Kidney epithelial cell (primary cell): ENCODE results near the gene AASDHPPT. TPM values are rescaled to one million over a fixed set of nuclear protein-coding genes. Genes with fewer than 3 reads are reported as not detected.

Experiments
- DNase-seq: peaks from one replicate; pipeline ENCODE4 v3.0.0-alpha.2; 2010; ENCODE audit warnings: low read depth
- H3K27me3 ChIP-seq: 2 replicates; pipeline ENCODE4 v1.6.0; 2011; ENCODE audit warnings: low read length; ENCODE audit not compliant: control insufficient read depth, insufficient read depth
- H3K36me3 ChIP-seq: 2 replicates; pipeline ENCODE4 v1.5.1; 2011; ENCODE audit warnings: low read length; ENCODE audit not compliant: control insufficient read depth, insufficient read depth
- H3K4me3 ChIP-seq: 2 replicates; pipeline ENCODE4 v1.5.1; 2011; ENCODE audit warnings: low read depth, mild to moderate bottlenecking, control low read depth, low read length
- CTCF ChIP-seq: IDR thresholded peaks from 2 replicates; pipeline ENCODE4 v1.5.1; 2011; ENCODE audit warnings: mild to moderate bottlenecking, moderate library complexity, low read length, control low read depth, inconsistent platforms; ENCODE audit not compliant: insufficient read depth, poor library complexity, severe bottlenecking
- total RNA-seq: library from RNA; depleted of rRNA; stranded (reverse); fragments of >200 nt; gene quantifications from 2 replicates; pipeline ENCODE4 v1.2.3, GENCODE V29; 2015

AASDHPPT gene
- total RNA-seq, 1 donor from 2014 or later, result 57.7 TPM

DNA sequence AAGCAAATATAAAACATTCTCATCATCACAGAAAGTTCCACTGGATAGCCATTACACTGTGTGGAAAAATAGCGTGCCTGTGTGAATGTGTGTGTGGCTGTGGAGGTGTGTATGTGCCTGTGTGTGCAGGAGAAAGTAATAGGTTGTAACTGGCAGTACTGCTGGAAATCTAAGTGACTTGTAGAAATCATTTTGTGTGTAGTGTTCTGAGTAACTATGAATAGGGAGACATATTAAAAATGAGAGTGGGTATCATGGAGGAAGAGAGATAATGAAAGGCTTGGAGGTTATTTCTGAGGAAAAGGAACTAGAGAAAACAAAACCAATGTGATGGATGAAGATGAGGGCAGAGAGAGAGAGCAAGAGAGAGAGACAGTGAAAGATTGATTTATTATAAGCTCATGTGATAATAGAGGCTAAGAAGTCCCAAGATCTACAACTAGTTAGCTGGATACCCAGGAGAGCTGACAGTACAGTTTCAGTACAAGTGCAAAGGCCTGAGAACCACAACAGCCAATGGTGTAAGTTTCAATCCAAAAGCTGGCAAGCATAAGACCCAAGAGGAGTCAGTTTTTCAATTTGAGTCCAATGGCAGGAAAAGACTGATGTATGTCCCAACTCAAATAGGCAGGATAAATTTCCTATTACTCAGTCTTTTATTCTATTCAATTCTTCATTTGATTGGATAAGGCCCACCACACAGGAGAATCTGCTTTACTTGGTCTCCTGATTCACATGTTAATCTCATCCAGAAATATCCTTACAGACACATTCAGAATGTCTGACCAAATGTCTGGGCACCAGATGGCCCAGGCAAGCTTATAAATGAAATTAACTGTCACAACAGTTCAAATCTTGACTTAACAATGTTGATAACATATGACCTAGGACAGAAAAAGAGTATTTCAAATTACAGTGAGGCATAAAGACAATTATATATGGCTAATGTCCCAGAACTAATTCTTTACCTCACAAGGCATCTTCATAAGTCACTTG lies 15.2 kb upstream of the AASDHPPT start:
- DNase-seq, result no peak
- no peak for TF ChIP-seq CTCF
- no peaks in the 10 kb centered on the region for H3K36me3 ChIP-seq
- H3K27me3 ChIP-seq, result no peaks in the 10 kb centered on the region
- no peak overlapping the region for H3K4me3 ChIP-seq

- no peaks in the 10 kb centered on the region for H3K36me3 ChIP-seq
- H3K4me3 ChIP-seq, result no peak overlapping the region
- no peaks in the 10 kb centered on the region for H3K27me3 ChIP-seq
- no peak for DNase-seq
- TF ChIP-seq CTCF, result no peak
These were observed 14.5 kb upstream of the AASDHPPT start for GRCh38 chr11:106063009-106063408.

- DNase-seq, result no peak
- TF ChIP-seq CTCF, result no peak
- no peak overlapping the region for H3K4me3 ChIP-seq
- no peaks in the 10 kb centered on the region for H3K36me3 ChIP-seq
- H3K27me3 ChIP-seq, result no peaks in the 10 kb centered on the region
These were observed 6.9 kb upstream of the AASDHPPT start for GRCh38 chr11:106070606-106071005.

GRCh38 chr11:106072804-106073203 lies 4.7 kb upstream of the AASDHPPT start:
- Histone ChIP-seq H3K36me3 (no peaks in the 10 kb centered on the region), H3K27me3 (no peaks in the 10 kb centered on the region), H3K4me3 (no peak overlapping the region)
- TF ChIP-seq CTCF, result no peak
- DNase-seq, result no peak

DNA sequence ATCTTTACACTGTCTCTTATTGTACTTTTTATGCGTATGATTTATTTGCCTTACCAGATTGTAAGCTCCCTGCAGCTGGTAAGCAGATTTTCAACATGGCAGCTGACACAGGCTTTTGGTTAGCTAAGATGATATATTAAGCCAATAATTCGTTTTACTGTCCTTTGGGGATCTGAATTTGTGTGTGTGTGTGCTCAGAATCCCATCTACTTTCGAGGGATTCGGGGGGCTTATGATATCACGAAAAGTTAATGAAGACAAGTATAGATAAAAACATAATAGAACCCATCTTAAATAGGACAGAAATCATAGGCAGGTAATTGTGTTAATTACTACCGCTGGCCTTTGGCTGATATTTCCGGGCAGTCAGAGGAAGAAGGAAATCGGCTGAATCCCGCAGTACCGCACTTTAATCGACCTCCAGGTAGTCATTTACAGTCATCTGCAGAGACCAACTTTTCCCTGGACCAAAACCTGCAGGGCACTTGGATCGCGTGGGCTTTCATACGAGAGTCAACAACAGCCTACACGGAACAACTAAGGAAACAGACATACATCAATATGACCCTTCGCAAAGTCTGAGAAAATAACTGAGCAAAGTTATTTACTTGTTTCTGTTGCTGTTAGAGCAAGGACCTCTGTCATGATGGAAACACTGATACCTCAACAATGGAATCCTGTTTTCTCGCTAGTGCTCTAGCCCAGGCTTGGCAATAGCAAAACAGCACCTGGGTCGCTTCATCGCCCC lies 1.1 kb upstream of the AASDHPPT start:
- TF ChIP-seq CTCF, result no peak
- no peaks in the 10 kb centered on the region for H3K36me3 ChIP-seq
- DNase-seq, result no peak
- peak overlapping the region; percentile 84 for H3K4me3 ChIP-seq
- H3K27me3 ChIP-seq, result no peaks in the 10 kb centered on the region
